ENCODE data around the gene ZNF79.

ZNF79 gene

GRCh38 chr9:127430415-127430814, 6.2 kb downstream of the ZNF79 start:
- no peak for DNase-seq

- DNase-seq, result peak; percentile 65
Measured at GRCh38 chr9:127437497-127438264, 13.5 kb downstream of the ZNF79 start.

GRCh38 chr9:127438394-127438793, 14.2 kb downstream of the ZNF79 start:
- no peak for DNase-seq

GRCh38 chr9:127444283-127444920, 20.2 kb downstream of the ZNF79 start:
- DNase-seq, result peak; percentile 36

- peak; percentile 42 for DNase-seq
Measured at GRCh38 chr9:127444921-127445850, 21.0 kb downstream of the ZNF79 start.

GRCh38 chr9:127445851-127446712, 21.9 kb downstream of the ZNF79 start:
- peak; percentile 50 for DNase-seq

- DNase-seq, result peak; percentile 39
Measured at GRCh38 chr9:127446713-127447415, 22.7 kb downstream of the ZNF79 start.

GRCh38 chr9:127447416-127448111, 23.4 kb downstream of the ZNF79 start:
- DNase-seq, result peak; percentile 25

- DNase-seq, result peak; percentile 11
Measured at GRCh38 chr9:127448112-127448805, 24.1 kb downstream of the ZNF79 start.

GRCh38 chr9:127449332-127449966, 25.3 kb downstream of the ZNF79 start:
- peak; percentile 30 for DNase-seq

- DNase-seq, result no peak
Measured at GRCh38 chr9:127450243-127450760, 26.1 kb downstream of the ZNF79 start.

- DNase-seq, result peak; percentile 98
Measured at GRCh38 chr9:127450830-127451607, 26.8 kb downstream of the ZNF79 start, which contains the start of the genes LRSAM1 and RPL12. Gene LRSAM1 (plus strand): TSS chr9:127451510. CDS start chr9:127454528, 3,018 bp downstream. Gene RPL12 (minus strand): TSS chr9:127451406. CDS start chr9:127451317, 89 bp downstream.

GRCh38 chr9:127451608-127451857, 27.4 kb downstream of the ZNF79 start:
- DNase-seq, result no peak

- peak; percentile 80 for DNase-seq
Measured at GRCh38 chr9:127451858-127452656, 27.9 kb downstream of the ZNF79 start.

GRCh38 chr9:127452691-127453090, 28.5 kb downstream of the ZNF79 start:
- no peak for DNase-seq

- DNase-seq, result peak; percentile 53
Measured at GRCh38 chr9:127455324-127455992, 31.3 kb downstream of the ZNF79 start.

- DNase-seq, result no peak
Measured at GRCh38 chr9:127457191-127457878, 33.2 kb downstream of the ZNF79 start.

Measured in activated CD4-positive, alpha-beta T cell treated with anti-CD3 and anti-CD28 coated beads, Interleukin-2, Interleukin-6, amounts not matched to agents 100 ng/mL and 50 ng/mL, durations not matched to agents 16 hours and 8 hours (primary cell).